Endothelial cell of umbilical vein (primary cell): ENCODE measurements around the gene THOC2. TPM values are rescaled to one million over a fixed set of nuclear protein-coding genes. Genes with fewer than 3 reads are reported as not detected.

ENCODE experiments used
- BruUV-seq: library from RNA; stranded (reverse); fragments of 400-500 nt; replicated peaks from 2 replicates; lab custom pipeline; 2021; lab: Mats Ljungman, UMichigan
- CTCF ChIA-PET: fragments of 300-600, 350-600 bp; sonication (Branson Sonifier 250); formaldehyde crosslinking; loops from one replicate; lab custom pipeline; 2021; ENCODE audit warnings: antibody characterized with exemption, inconsistent platforms; lab: Charles Lee
- POLR2A ChIA-PET: fragments of 300-600, 350-600 bp; sonication (Branson Sonifier 250); formaldehyde crosslinking; loops from one replicate; lab custom pipeline; 2021; ENCODE audit warnings: antibody characterized with exemption, inconsistent platforms; lab: Charles Lee
- DNase-seq: peaks from one replicate; pipeline ENCODE4 v3.0.0-alpha.2; 2011; ENCODE audit warnings: low read depth, low spot score
- FAIRE-seq: peaks from 2 replicates; lab custom pipeline; 2011; peaks lifted over from hg19 to GRCh38; lab: Jason Lieb, UNC
- H2AFZ ChIP-seq: 2 replicates; pipeline ENCODE4 v1.6.0; 2012; ENCODE audit warnings: low read depth, low read length, control low read depth, inconsistent platforms
- H3K27ac ChIP-seq: 2 replicates; pipeline ENCODE4 v1.5.1; 2011; ENCODE audit warnings: low read depth, mild to moderate bottlenecking, control low read depth, low read length, moderate library complexity; ENCODE audit not compliant: insufficient read depth
- H3K27me3 ChIP-seq, 2 experiments: 2 replicates each; pipeline versions ENCODE4 v1.6.0 to v1.6.1; 2011; ENCODE audit warnings: low read length in 2 of 2, mixed read lengths in 1 of 2; ENCODE audit not compliant: control insufficient read depth in 2 of 2, insufficient read depth in 2 of 2
- H3K36me3 ChIP-seq, 2 experiments: 2 replicates in 1 of 2; 3 replicates in 1 of 2; pipeline ENCODE4 v1.5.1; 2011; ENCODE audit warnings: low read length in 2 of 2, mild to moderate bottlenecking in 1 of 2, moderate library complexity in 1 of 2; ENCODE audit not compliant: control insufficient read depth in 2 of 2, insufficient read depth in 2 of 2; ENCODE audit errors: extremely low read depth in 1 of 2
- H3K4me1 ChIP-seq: 3 replicates; pipeline ENCODE4 v1.5.1; 2011; ENCODE audit warnings: mild to moderate bottlenecking, low read length; ENCODE audit not compliant: control insufficient read depth, insufficient read depth; ENCODE audit errors: extremely low read depth
- H3K4me2 ChIP-seq: 2 replicates; pipeline ENCODE4 v1.6.1; 2011; ENCODE audit warnings: low read length, control low read depth, mixed read lengths; ENCODE audit not compliant: insufficient read depth
- H3K4me3 ChIP-seq, 3 experiments: fragments of 200-600 bp in 1 of 3; sonication (generic), shearing (Covaris generic) in 1 of 3; replicated peaks in 1 of 3; 2 replicates each; pipeline ENCODE4 v1.5.1; 2011 to 2016; ENCODE audit warnings: control low read depth in 3 of 3, low read length in 3 of 3, mild to moderate bottlenecking in 2 of 3, inconsistent platforms in 1 of 3, low read depth in 1 of 3, moderate library complexity in 1 of 3; ENCODE audit not compliant: insufficient read depth in 1 of 3
- H3K79me2 ChIP-seq: 2 replicates; pipeline ENCODE4 v1.6.0; 2012; ENCODE audit warnings: low read length, inconsistent platforms; ENCODE audit not compliant: control insufficient read depth, insufficient read depth
- H3K9ac ChIP-seq: replicated peaks from 2 replicates; pipeline ENCODE3; 2011; ENCODE audit warnings: low read length, control low read depth; ENCODE audit not compliant: insufficient read depth; ENCODE audit errors: extremely low read depth
- H3K9me1 ChIP-seq: replicated peaks from 3 replicates; pipeline ENCODE4 v1.6.0; 2011; ENCODE audit warnings: mild to moderate bottlenecking, low read length; ENCODE audit not compliant: control insufficient read depth, insufficient read depth; ENCODE audit errors: extremely low read depth
- H3K9me3 ChIP-seq: replicated peaks from 2 replicates; pipeline ENCODE4 v1.5.1; 2012; ENCODE audit warnings: low read length, inconsistent platforms; ENCODE audit not compliant: control insufficient read depth, insufficient read depth
- H4K20me1 ChIP-seq: replicated peaks from 2 replicates; pipeline ENCODE3; 2011; ENCODE audit warnings: mild to moderate bottlenecking, low read length; ENCODE audit not compliant: control insufficient read depth, insufficient read depth; ENCODE audit errors: extremely low read depth
- EZH2 ChIP-seq: IDR thresholded peaks from 2 replicates; pipeline ENCODE4 v1.6.1; 2012; ENCODE audit warnings: borderline replicate concordance, low read depth, mild to moderate bottlenecking, moderate library complexity, low read length, inconsistent platforms; ENCODE audit not compliant: severe bottlenecking
- FOS ChIP-seq: IDR thresholded peaks from 2 replicates; pipeline ENCODE4 v1.6.1; 2011; ENCODE audit warnings: mild to moderate bottlenecking, low read length, moderate library complexity, borderline replicate concordance; ENCODE audit not compliant: insufficient read depth
- GATA2 ChIP-seq: IDR thresholded peaks from 2 replicates; pipeline ENCODE4 v1.7.0; 2011; ENCODE audit warnings: low read depth, mild to moderate bottlenecking, moderate library complexity, mixed read lengths, low read length; ENCODE audit not compliant: insufficient read length, insufficient read depth
- JUN ChIP-seq: IDR thresholded peaks from 2 replicates; pipeline ENCODE4 v1.6.1; 2011; ENCODE audit warnings: borderline replicate concordance, low read depth; ENCODE audit not compliant: insufficient read length, insufficient read depth
- MAX ChIP-seq: IDR thresholded peaks from 2 replicates; pipeline ENCODE4 v1.6.1; 2011; ENCODE audit not compliant: insufficient read depth, insufficient read length
- MYC ChIP-seq: IDR thresholded peaks from one replicate; pipeline ENCODE4 v1.6.1; 2011; ENCODE audit warnings: mild to moderate bottlenecking, low read depth, low read length
- POLR2A ChIP-seq: IDR thresholded peaks from 2 replicates; pipeline ENCODE4 v1.6.1; 2012; ENCODE audit warnings: low read depth, mild to moderate bottlenecking, control low read depth, low read length
- POLR2AphosphoS5 ChIP-seq: IDR thresholded peaks from 2 replicates; pipeline ENCODE4 v1.6.1; 2012; ENCODE audit warnings: low read depth, mild to moderate bottlenecking, control low read depth, low read length, moderate library complexity; ENCODE audit not compliant: insufficient read depth
- dilution Hi-C: fragments of 300-500 bp; cut with MboI; formaldehyde crosslinking; loops from one replicate; pipeline ENCODE4 v1.15.0; 2019; ENCODE audit warnings: low sequenced_read_pairs; ENCODE audit not compliant: extremely low pct_ligation_motif_present
- intact Hi-C: fragments of 100-400 bp; cut with micrococcal nuclease; formaldehyde crosslinking; loops from one replicate; pipeline ENCODE4 v1.10.0; 2022
- polyA plus RNA-seq, 4 experiments: library from polyadenylated mRNA; depleted of rRNA in 3 of 4; stranded (reverse) in 3 of 4; unstranded in 1 of 4; fragments of >200 nt; gene quantifications; 2 replicates each; pipeline versions ENCODE4 v1.2.1 to v1.2.3, GENCODE V29; 2011 to 2012; ENCODE audit warnings: missing spikeins in 1 of 4
- total RNA-seq: library from RNA; stranded (reverse); gene quantifications from 2 replicates; pipeline ENCODE4 v1.2.3, GENCODE V29; 2021
- TF ChIP-seq, protein P1 (sequence below), 2 donors: IDR thresholded peaks; 1 replicate in 1 of 2; 2 replicates in 1 of 2; pipeline ENCODE4 v1.5.1; 2011; ENCODE audit warnings: low read length in 2 of 2, mild to moderate bottlenecking in 2 of 2, moderate library complexity in 2 of 2, control low read depth in 1 of 2, inconsistent platforms in 1 of 2, low read depth in 1 of 2; ENCODE audit not compliant: insufficient read depth in 1 of 2; ENCODE audit errors: extremely low read depth in 1 of 2

THOC2 gene
- total and polyA plus RNA-seq, 2 donors (not counting 3 experiments of a cell fraction or from before 2014, with no cell fraction given): 26.0 to 72.9 TPM

- Histone ChIP-seq H4K20me1 (no peaks in the 10 kb centered on the region), H2AFZ (no peak overlapping the region), H3K4me1 (no peaks in the 10 kb centered on the region), H3K36me3 (no peaks in the 10 kb centered on the region), H3K9me3 (no peaks in the 10 kb centered on the region), H3K27ac (no peak overlapping the region), H3K79me2 (no peaks in the 10 kb centered on the region), H3K9ac (no peak overlapping the region), H3K9me1 (no peaks in the 10 kb centered on the region), H3K4me3 (no peak overlapping the region), H3K27me3 (no peaks in the 10 kb centered on the region), H3K4me2 (no peak overlapping the region)
- DNase-seq (no peak), FAIRE-seq (no peak)
- dilution Hi-C loops: no loop called here
- CTCF ChIA-PET: no interaction called here
- POLR2A ChIA-PET: no interaction called here
- intact Hi-C loops: no loop called here
- no peak for TF ChIP-seq MYC
- TF ChIP-seq EZH2: no peak
- TF ChIP-seq POLR2AphosphoS5: no peak
- no peak for TF ChIP-seq POLR2A
- TF ChIP-seq FOS: no peak
- TF ChIP-seq, protein P1, sequence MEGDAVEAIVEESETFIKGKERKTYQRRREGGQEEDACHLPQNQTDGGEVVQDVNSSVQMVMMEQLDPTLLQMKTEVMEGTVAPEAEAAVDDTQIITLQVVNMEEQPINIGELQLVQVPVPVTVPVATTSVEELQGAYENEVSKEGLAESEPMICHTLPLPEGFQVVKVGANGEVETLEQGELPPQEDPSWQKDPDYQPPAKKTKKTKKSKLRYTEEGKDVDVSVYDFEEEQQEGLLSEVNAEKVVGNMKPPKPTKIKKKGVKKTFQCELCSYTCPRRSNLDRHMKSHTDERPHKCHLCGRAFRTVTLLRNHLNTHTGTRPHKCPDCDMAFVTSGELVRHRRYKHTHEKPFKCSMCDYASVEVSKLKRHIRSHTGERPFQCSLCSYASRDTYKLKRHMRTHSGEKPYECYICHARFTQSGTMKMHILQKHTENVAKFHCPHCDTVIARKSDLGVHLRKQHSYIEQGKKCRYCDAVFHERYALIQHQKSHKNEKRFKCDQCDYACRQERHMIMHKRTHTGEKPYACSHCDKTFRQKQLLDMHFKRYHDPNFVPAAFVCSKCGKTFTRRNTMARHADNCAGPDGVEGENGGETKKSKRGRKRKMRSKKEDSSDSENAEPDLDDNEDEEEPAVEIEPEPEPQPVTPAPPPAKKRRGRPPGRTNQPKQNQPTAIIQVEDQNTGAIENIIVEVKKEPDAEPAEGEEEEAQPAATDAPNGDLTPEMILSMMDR (IDR thresholded peaks at IDR 0.05; ENCODE audit: extremely low read depth in 1 of 2, insufficient read depth in 1 of 2, low read depth in 1 of 2, low read length in 2 of 2): no peak
- no peak for TF ChIP-seq MAX
- TF ChIP-seq GATA2: no peak
- no peak for TF ChIP-seq JUN
- BruUV-seq: no TSS peak
These were observed 16.8 kb upstream of the THOC2 start for GRCh38 chrX:123749643-123750042.
